IMR-90 (cell line): ENCODE measurements around the gene SLC25A40. TPM values are rescaled to one million over a fixed set of nuclear protein-coding genes. Genes with fewer than 3 reads are reported as not detected.

ENCODE experiments used
- ATAC-seq: fragments of 200-7000 bp; cut with Tn5 transposase; 2 replicates; pipeline ENCODE4 v1.9.1; 2020; ENCODE audit warnings: low read depth, mild to moderate bottlenecking, moderate library complexity
- BruUV-seq: library from RNA; stranded (reverse); fragments of 400-500 nt; replicated peaks from 2 replicates; lab custom pipeline; 2021; lab: Mats Ljungman, UMichigan
- CTCF ChIA-PET: fragments of 300-600 bp; formaldehyde crosslinking; extraction: SDS; loops from one replicate; lab custom pipeline; 2021; ENCODE audit warnings: antibody characterized with exemption; lab: Yijun Ruan, JAX
- POLR2A ChIA-PET: fragments of 300-600 bp; sonication (Branson Sonifier 250); formaldehyde crosslinking; loops from one replicate; lab custom pipeline; 2022; ENCODE audit warnings: antibody characterized with exemption; ENCODE audit not compliant: unreplicated experiment; lab: Charles Lee
- DNase-seq: peaks from one replicate; pipeline ENCODE4 v3.0.0; 2013
- H2AFZ ChIP-seq: replicated peaks from 2 replicates; pipeline ENCODE3; 2013; ENCODE audit warnings: low read length, mild to moderate bottlenecking; ENCODE audit not compliant: poor library complexity
- H2AK5ac ChIP-seq: 2 replicates; pipeline ENCODE4 v1.6.1; 2013; ENCODE audit warnings: low read depth, low read length, inconsistent platforms
- H2AK9ac ChIP-seq: replicated peaks from 2 replicates; pipeline ENCODE3; 2013; ENCODE audit warnings: mild to moderate bottlenecking, low read depth, low read length, moderate library complexity; ENCODE audit not compliant: poor library complexity
- H2BK120ac ChIP-seq: 2 replicates; pipeline ENCODE4 v1.6.1; 2013; ENCODE audit warnings: low read depth, low read length, inconsistent platforms
- H2BK15ac ChIP-seq: 3 replicates; pipeline ENCODE4 v1.6.1; 2013; ENCODE audit warnings: low read depth, low read length, inconsistent platforms
- H2BK20ac ChIP-seq: 2 replicates; pipeline ENCODE4 v1.6.1; 2013; ENCODE audit warnings: low read depth, mild to moderate bottlenecking, inconsistent platforms, low read length, moderate library complexity
- H2BK5ac ChIP-seq: 2 replicates; pipeline ENCODE4 v1.6.1; 2013; ENCODE audit warnings: mild to moderate bottlenecking, low read depth, low read length, inconsistent platforms; ENCODE audit not compliant: poor library complexity, severe bottlenecking
- H3K14ac ChIP-seq: replicated peaks from 2 replicates; pipeline ENCODE4 v1.6.1; 2013; ENCODE audit warnings: low read depth, low read length, inconsistent platforms
- H3K18ac ChIP-seq: 2 replicates; pipeline ENCODE4 v1.6.1; 2013; ENCODE audit warnings: low read depth, low read length, control low read depth
- H3K23ac ChIP-seq: 2 replicates; pipeline ENCODE4 v1.6.1; 2013; ENCODE audit warnings: low read depth, low read length, inconsistent platforms
- H3K27ac ChIP-seq: 2 replicates; pipeline ENCODE4 v1.5.1; 2013; ENCODE audit warnings: mild to moderate bottlenecking, control low read depth, low read length; ENCODE audit not compliant: insufficient read depth
- H3K27me3 ChIP-seq: 2 replicates; pipeline ENCODE4 v1.6.1; 2013; ENCODE audit warnings: low read length; ENCODE audit not compliant: control insufficient read depth, insufficient read depth
- H3K36me3 ChIP-seq: 2 replicates; pipeline ENCODE4 v1.6.1; 2013; ENCODE audit warnings: low read length, mixed read lengths; ENCODE audit not compliant: control insufficient read depth, insufficient read depth
- H3K4ac ChIP-seq: 2 replicates; pipeline ENCODE4 v1.6.1; 2013; ENCODE audit warnings: low read depth, low read length, inconsistent platforms
- H3K4me1 ChIP-seq: 2 replicates; pipeline ENCODE4 v1.6.1; 2013; ENCODE audit warnings: low read length, mixed read lengths; ENCODE audit not compliant: control insufficient read depth, insufficient read depth
- H3K4me2 ChIP-seq: 2 replicates; pipeline ENCODE4 v1.6.1; 2013; ENCODE audit warnings: low read depth, mild to moderate bottlenecking, control low read depth, low read length, moderate library complexity
- H3K4me3 ChIP-seq: 2 replicates; pipeline ENCODE4 v1.5.1; 2013; ENCODE audit warnings: low read depth, mild to moderate bottlenecking, control low read depth, low read length, moderate library complexity; ENCODE audit not compliant: insufficient read depth
- H3K56ac ChIP-seq: 2 replicates; pipeline ENCODE4 v1.6.1; 2013; ENCODE audit warnings: low read length, inconsistent platforms; ENCODE audit not compliant: insufficient read depth; ENCODE audit errors: extremely low read depth
- H3K79me1 ChIP-seq, 2 experiments: 2 replicates each; pipeline ENCODE4 v1.6.1; 2013; ENCODE audit warnings: low read length in 2 of 2, inconsistent platforms in 1 of 2, low read depth in 1 of 2
- H3K9ac ChIP-seq: 2 replicates; pipeline ENCODE4 v1.6.1; 2013; ENCODE audit warnings: low read depth, low read length, control low read depth
- H3K9me1 ChIP-seq: 2 replicates; pipeline ENCODE4 v1.6.1; 2013; ENCODE audit warnings: low read length, inconsistent platforms; ENCODE audit not compliant: insufficient read depth
- H3K9me3 ChIP-seq: 2 replicates; pipeline ENCODE4 v1.6.1; 2013; ENCODE audit warnings: low read length; ENCODE audit not compliant: control insufficient read depth, insufficient read depth
- H4K20me1 ChIP-seq: 2 replicates; pipeline ENCODE4 v1.6.1; 2013; ENCODE audit warnings: low read length, inconsistent platforms; ENCODE audit not compliant: insufficient read depth
- H4K5ac ChIP-seq: 2 replicates; pipeline ENCODE4 v1.6.1; 2013; ENCODE audit warnings: mild to moderate bottlenecking, low read depth, low read length, control low read depth
- H4K8ac ChIP-seq, 2 experiments: 2 replicates each; pipeline ENCODE4 v1.6.1; 2013; ENCODE audit warnings: low read depth in 2 of 2, low read length in 2 of 2, control low read depth in 1 of 2, inconsistent platforms in 1 of 2
- H4K91ac ChIP-seq: 2 replicates; pipeline ENCODE4 v1.6.1; 2013; ENCODE audit warnings: low read depth, low read length, inconsistent platforms; ENCODE audit not compliant: insufficient read depth
- BHLHE40 ChIP-seq: fragments of 150-350 bp; IDR thresholded peaks from 2 replicates; pipeline ENCODE4 v1.6.1; 2016; ENCODE audit warnings: mild to moderate bottlenecking, low read depth, low read length
- CEBPB ChIP-seq: IDR thresholded peaks from 2 replicates; pipeline ENCODE4 v1.6.1; 2012; ENCODE audit warnings: low read depth, low read length, improper control_type of control experiment
- CHD1 ChIP-seq: IDR thresholded peaks from 2 replicates; pipeline ENCODE4 v1.6.1; 2012; ENCODE audit warnings: low read depth, low read length, improper control_type of control experiment
- CTCF ChIP-seq: conservative IDR thresholded peaks from 2 replicates; pipeline ENCODE4 v1.5.1; 2012; ENCODE audit warnings: mild to moderate bottlenecking, low read depth, low read length, improper control_type of control experiment
- ELK1 ChIP-seq: fragments of 150-350 bp; IDR thresholded peaks from 2 replicates; pipeline ENCODE4 v1.6.1; 2016; ENCODE audit warnings: low read depth, mild to moderate bottlenecking, low read length, moderate library complexity, borderline replicate concordance
- FOS ChIP-seq: fragments of 150-350 bp; IDR thresholded peaks from 2 replicates; pipeline ENCODE4 v1.6.1; 2016; ENCODE audit warnings: low read depth, low read length
- MAZ ChIP-seq: IDR thresholded peaks from 2 replicates; pipeline ENCODE4 v1.6.1; 2012; ENCODE audit warnings: low read depth, mild to moderate bottlenecking, low read length, improper control_type of control experiment, moderate library complexity, borderline replicate concordance
- MXI1 ChIP-seq: IDR thresholded peaks from 2 replicates; pipeline ENCODE4 v1.6.1; 2012; ENCODE audit warnings: low read depth, mild to moderate bottlenecking, low read length, moderate library complexity, borderline replicate concordance
- NFE2L2 ChIP-seq: fragments of 150-350 bp; IDR thresholded peaks from 2 replicates; pipeline ENCODE4 v1.6.1; 2016; ENCODE audit warnings: low read depth, mild to moderate bottlenecking, low read length
- POLR2A ChIP-seq: IDR thresholded peaks from 2 replicates; pipeline ENCODE4 v1.6.1; 2012; ENCODE audit warnings: mild to moderate bottlenecking, low read depth, low read length
- RAD21 ChIP-seq: IDR thresholded peaks from 2 replicates; pipeline ENCODE4 v1.6.1; 2012; ENCODE audit warnings: low read length, improper control_type of control experiment
- RCOR1 ChIP-seq: IDR thresholded peaks from 2 replicates; pipeline ENCODE4 v1.6.1; 2012; ENCODE audit warnings: mild to moderate bottlenecking, low read length, improper control_type of control experiment; ENCODE audit not compliant: insufficient replicate concordance
- RFX5 ChIP-seq: IDR thresholded peaks from 2 replicates; pipeline ENCODE4 v1.8.0; 2012; ENCODE audit warnings: low read depth, mild to moderate bottlenecking, low read length, moderate library complexity
- SMC3 ChIP-seq: fragments of 150-350 bp; IDR thresholded peaks from 2 replicates; pipeline ENCODE4 v1.6.1; 2016; ENCODE audit warnings: low read depth, mild to moderate bottlenecking, antibody characterized with exemption, low read length, moderate library complexity
- USF2 ChIP-seq: fragments of 150-350 bp; IDR thresholded peaks from 2 replicates; pipeline ENCODE4 v1.6.1; 2017; ENCODE audit warnings: mild to moderate bottlenecking, antibody characterized with exemption, low read length, low read depth
- WGBS, 2 experiments: methylation state at CpG; one replicate each; pipeline versions ENCODE4 v1.1.5 to v1.1.7; 2013; ENCODE audit warnings: missing lambda C conversion rate in 2 of 2; ENCODE audit not compliant: insufficient read length in 1 of 2; ENCODE audit errors: extremely low coverage in 2 of 2; 5-methylcytosine and 5-hydroxymethylcytosine counted together
- dilution Hi-C: fragments of 300-500 bp; cut with HindIII; formaldehyde crosslinking; loops from one replicate; pipeline ENCODE4 v1.14.3; 2018; ENCODE audit warnings: low sequenced_read_pairs; ENCODE audit not compliant: unreplicated experiment
- in situ Hi-C: fragments of 300-500 bp; cut with MboI; formaldehyde crosslinking; loops from 3 replicates; pipeline ENCODE4 v1.14.3; 2019; ENCODE audit warnings: low sequenced_read_pairs, inconsistent platforms, mixed read lengths
- intact Hi-C: fragments of 100-400 bp; cut with micrococcal nuclease; formaldehyde crosslinking; loops from 2 replicates; pipeline ENCODE4 v1.10.0; 2022
- polyA plus RNA-seq, 3 experiments: library from polyadenylated mRNA; depleted of rRNA; stranded (reverse); fragments of >200 nt; gene quantifications; 2 replicates each; pipeline ENCODE4 v1.2.3, GENCODE V29; 2012; ENCODE audit warnings: low replicate concordance in 1 of 3
- total RNA-seq: library from RNA; depleted of rRNA; stranded (reverse); fragments of >200 nt; gene quantifications from 2 replicates; pipeline ENCODE4 v1.2.3, GENCODE V29; 2012

The SLC25A40 gene
- total and polyA plus RNA-seq, 2 of the 4 experiments (the other 2 are of a cell fraction): 4.7 to 6.1 TPM

- no TSS peak for BruUV-seq
- POLR2A ChIA-PET: no interaction called here
- Histone ChIP-seq H2BK20ac (no peak overlapping the region), H3K4me1 (0 out of 2 replicates have a peak, but pooled peaks cover 2% of the 10 kb centered on the region), H3K23ac (no peak overlapping the region), H3K4ac (no peak overlapping the region), H3K36me3 (peaks cover 4% of the 10 kb centered on the region; the same call in 1 of the 2 replicates), H3K4me2 (no peak overlapping the region), H3K56ac (no peak overlapping the region), H3K79me1 (peaks cover 0 to 6% of the 10 kb centered on the region in 2 experiments; a peak in 2 of 4 replicates), H3K9me1 (0 out of 2 replicates have a peak, but pooled peaks cover 6% of the 10 kb centered on the region), H3K14ac (no peak overlapping the region), H4K20me1 (no peaks in the 10 kb centered on the region), H2AK9ac (no peak overlapping the region), H3K27ac (no peak overlapping the region), H4K8ac (no peak overlapping the region), H4K5ac (no peak overlapping the region), H2BK15ac (no peak overlapping the region), H3K27me3 (no peaks in the 10 kb centered on the region), H3K9me3 (no peaks in the 10 kb centered on the region), H2AFZ (no peak overlapping the region), H2BK5ac (no peak overlapping the region), H2BK120ac (no peak overlapping the region), H3K4me3 (no peak overlapping the region), H3K9ac (no peak overlapping the region), H3K18ac (no peak overlapping the region), H4K91ac (no peak overlapping the region), H2AK5ac (no peak overlapping the region)
- intact Hi-C loops (no loop called here), dilution Hi-C loops (no loop called here), in situ Hi-C loops (no loop called here)
- no CpG with 5 or more reads among the region's 6 CpGs for WGBS, 2 experiments
- DNase-seq (no peak), ATAC-seq (no peak)
- TF ChIP-seq MAZ: no peak
- no peak for TF ChIP-seq USF2
- no peak for TF ChIP-seq CEBPB
- no peak for TF ChIP-seq ELK1
- TF ChIP-seq BHLHE40: no peak
- TF ChIP-seq RAD21: no peak
- TF ChIP-seq FOS: no peak
- TF ChIP-seq NFE2L2: no peak
- TF ChIP-seq CHD1: no peak
- no peak for TF ChIP-seq RCOR1
- no peak for TF ChIP-seq SMC3
- no peak for TF ChIP-seq RFX5
- TF ChIP-seq MXI1: no peak
- no peak for TF ChIP-seq CTCF
- TF ChIP-seq POLR2A: no peak
- CTCF ChIA-PET: no interaction called here
Observed at GRCh38 chr7:87852306-87852705, 23.9 kb downstream of the SLC25A40 start.
